HEK293T (cell line): ENCODE data around the gene EBI3.
"Not testable (repeated sequence)": the region's sequence is repeated elsewhere in the genome, so short reads cannot be mapped to it uniquely, and the experiment has no call there.

Experiments
- CTCF ChIA-PET: fragments of 350-600 bp; formaldehyde crosslinking; extraction: SDS; loops from one replicate; lab custom pipeline; 2021; ENCODE audit warnings: antibody characterized with exemption, inconsistent platforms; lab: Yijun Ruan, JAX
- POLR2A ChIA-PET: fragments of 350-600 bp; formaldehyde crosslinking; extraction: SDS; loops from one replicate; lab custom pipeline; 2020; ENCODE audit warnings: antibody characterized with exemption, inconsistent platforms; lab: Yijun Ruan, JAX
- DNase-seq: peaks from one replicate; pipeline ENCODE4 v3.0.0; 2012; ENCODE audit warnings: mixed read lengths; ENCODE audit errors: extremely low spot score
- ARNT ChIP-seq: fragments of 450-650 bp; IDR thresholded peaks from 2 replicates; pipeline ENCODE4 v1.6.1; 2017; ENCODE audit warnings: mild to moderate bottlenecking
- BHLHE40 ChIP-seq: fragments of 450-650 bp; IDR thresholded peaks from 2 replicates; pipeline ENCODE4 v1.6.1; 2016; ENCODE audit warnings: mild to moderate bottlenecking, moderate library complexity, borderline replicate concordance
- CTBP1 ChIP-seq: fragments of 450-650 bp; IDR thresholded peaks from 2 replicates; pipeline ENCODE4 v1.6.1; 2016; ENCODE audit warnings: borderline replicate concordance
- ELF4 ChIP-seq: fragments of 450-650 bp; IDR thresholded peaks from 2 replicates; pipeline ENCODE4 v1.6.1; 2017; ENCODE audit warnings: antibody characterized with exemption
- FOXA1 ChIP-seq: fragments of 450-650 bp; IDR thresholded peaks from 2 replicates; pipeline ENCODE4 v1.6.1; 2016; ENCODE audit warnings: mild to moderate bottlenecking
- FOXK2 ChIP-seq: fragments of 450-650 bp; IDR thresholded peaks from 2 replicates; pipeline ENCODE4 v1.6.1; 2016; ENCODE audit warnings: mild to moderate bottlenecking
- FOXM1 ChIP-seq: fragments of 450-650 bp; IDR thresholded peaks from 2 replicates; pipeline ENCODE4 v1.6.1; 2017; ENCODE audit warnings: mild to moderate bottlenecking, borderline replicate concordance
- HDGF ChIP-seq: fragments of 450-650 bp; IDR thresholded peaks from 2 replicates; pipeline ENCODE4 v1.6.1; 2017; ENCODE audit warnings: antibody characterized with exemption, borderline replicate concordance
- L3MBTL2 ChIP-seq: fragments of 450-650 bp; conservative IDR thresholded peaks from 2 replicates; pipeline ENCODE4 v1.6.1; 2016; ENCODE audit warnings: mild to moderate bottlenecking
- LEF1 ChIP-seq: fragments of 450-650 bp; IDR thresholded peaks from 2 replicates; pipeline ENCODE4 v1.6.1; 2017; ENCODE audit warnings: mild to moderate bottlenecking, borderline replicate concordance
- NFRKB ChIP-seq: fragments of 450-650 bp; IDR thresholded peaks from 2 replicates; pipeline ENCODE4 v1.6.1; 2016; ENCODE audit warnings: mild to moderate bottlenecking, moderate library complexity
- SP1 ChIP-seq: fragments of 450-650 bp; IDR thresholded peaks from 2 replicates; pipeline ENCODE4 v1.6.1; 2017
- SUZ12 ChIP-seq: fragments of 450-650 bp; IDR thresholded peaks from 2 replicates; pipeline ENCODE4 v1.6.1; 2016; ENCODE audit warnings: mild to moderate bottlenecking
- TARDBP ChIP-seq: fragments of 450-650 bp; IDR thresholded peaks from 2 replicates; pipeline ENCODE4 v1.6.1; 2016
- ZNF384 ChIP-seq: fragments of 450-650 bp; IDR thresholded peaks from 2 replicates; pipeline ENCODE4 v1.6.1; 2016
- TF ChIP-seq, protein P1 (sequence below): fragments of 450-650 bp; IDR thresholded peaks from 2 replicates; pipeline ENCODE4 v1.6.1; 2016

The EBI3 gene

GRCh38 chr19:4185413-4186086, 43.8 kb upstream of the EBI3 start:
- DNase-seq, result no peak
- ChIA-PET CTCF (interaction anchor here (0.7 kb wide), 1 partner anchor 73 kb away, joined by 3 read pairs; no protein-coding TSS in a partner anchor), POLR2A (no interaction called here)
- TF ChIP-seq SP1 (no peak), ARNT (no peak), TARDBP (no peak), SUZ12 (no peak), CTBP1 (no peak), ELF4 (no peak), FOXM1 (no peak), L3MBTL2 (no peak), HDGF (no peak), NFRKB (no peak), FOXA1 (no peak), BHLHE40 (no peak), LEF1 (no peak), ZNF384 (no peak), FOXK2 (no peak)
- TF ChIP-seq, protein P1, sequence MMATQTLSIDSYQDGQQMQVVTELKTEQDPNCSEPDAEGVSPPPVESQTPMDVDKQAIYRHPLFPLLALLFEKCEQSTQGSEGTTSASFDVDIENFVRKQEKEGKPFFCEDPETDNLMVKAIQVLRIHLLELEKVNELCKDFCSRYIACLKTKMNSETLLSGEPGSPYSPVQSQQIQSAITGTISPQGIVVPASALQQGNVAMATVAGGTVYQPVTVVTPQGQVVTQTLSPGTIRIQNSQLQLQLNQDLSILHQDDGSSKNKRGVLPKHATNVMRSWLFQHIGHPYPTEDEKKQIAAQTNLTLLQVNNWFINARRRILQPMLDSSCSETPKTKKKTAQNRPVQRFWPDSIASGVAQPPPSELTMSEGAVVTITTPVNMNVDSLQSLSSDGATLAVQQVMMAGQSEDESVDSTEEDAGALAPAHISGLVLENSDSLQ, result no peak

DNA sequence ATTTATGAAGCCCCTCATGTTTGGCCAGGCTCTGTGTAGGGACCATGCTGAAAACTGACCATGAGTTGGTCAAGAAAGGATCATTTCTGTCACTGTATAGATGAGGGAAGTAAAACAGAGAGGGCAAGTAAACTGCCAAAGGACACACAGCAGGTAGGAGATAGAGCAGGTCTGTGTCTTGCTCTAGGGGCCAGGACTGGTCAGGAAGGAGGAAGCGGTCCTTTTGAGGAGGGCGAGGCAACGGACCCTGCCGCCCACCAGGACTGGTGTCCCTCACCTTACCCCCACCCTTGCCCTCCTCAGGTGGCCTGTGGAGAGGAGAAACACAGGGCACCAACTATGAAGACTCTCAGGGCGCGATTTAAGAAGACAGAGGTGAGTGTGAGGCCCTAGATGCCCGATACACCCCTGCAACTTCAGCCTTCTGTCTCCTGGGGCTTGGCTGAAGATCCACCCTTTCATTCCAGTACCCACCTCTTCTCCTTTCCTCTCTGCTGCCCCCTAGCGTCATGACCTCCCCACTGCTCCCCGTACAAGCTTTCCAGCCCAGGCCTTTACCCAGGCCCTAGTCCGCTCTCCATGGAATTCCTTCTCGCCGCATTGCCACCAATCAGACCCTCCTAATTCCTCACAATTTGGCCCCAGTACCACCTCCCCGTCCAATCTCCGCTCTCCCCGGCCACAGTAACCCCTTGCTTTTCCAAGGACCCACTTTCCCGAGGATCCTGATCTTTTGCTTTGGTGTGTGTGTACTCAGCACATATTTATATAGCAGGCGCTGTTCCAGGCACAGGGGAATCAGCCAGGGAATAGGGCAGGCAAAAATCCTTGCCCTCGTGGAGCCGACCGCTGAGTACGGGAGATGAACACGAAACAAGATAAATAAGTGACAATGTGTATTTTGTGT, 43.0 kb upstream of the EBI3 start:
- POLR2A ChIA-PET, result no interaction called here
- TF ChIP-seq, protein P1, result no peak
- DNase-seq, result peak; percentile 83
- CTCF ChIA-PET, result interaction anchor here (0.7 to 0.9 kb wide), 2 partner anchors 14 to 72 kb away, joined by 3 read pairs; no protein-coding TSS in a partner anchor

DNA sequence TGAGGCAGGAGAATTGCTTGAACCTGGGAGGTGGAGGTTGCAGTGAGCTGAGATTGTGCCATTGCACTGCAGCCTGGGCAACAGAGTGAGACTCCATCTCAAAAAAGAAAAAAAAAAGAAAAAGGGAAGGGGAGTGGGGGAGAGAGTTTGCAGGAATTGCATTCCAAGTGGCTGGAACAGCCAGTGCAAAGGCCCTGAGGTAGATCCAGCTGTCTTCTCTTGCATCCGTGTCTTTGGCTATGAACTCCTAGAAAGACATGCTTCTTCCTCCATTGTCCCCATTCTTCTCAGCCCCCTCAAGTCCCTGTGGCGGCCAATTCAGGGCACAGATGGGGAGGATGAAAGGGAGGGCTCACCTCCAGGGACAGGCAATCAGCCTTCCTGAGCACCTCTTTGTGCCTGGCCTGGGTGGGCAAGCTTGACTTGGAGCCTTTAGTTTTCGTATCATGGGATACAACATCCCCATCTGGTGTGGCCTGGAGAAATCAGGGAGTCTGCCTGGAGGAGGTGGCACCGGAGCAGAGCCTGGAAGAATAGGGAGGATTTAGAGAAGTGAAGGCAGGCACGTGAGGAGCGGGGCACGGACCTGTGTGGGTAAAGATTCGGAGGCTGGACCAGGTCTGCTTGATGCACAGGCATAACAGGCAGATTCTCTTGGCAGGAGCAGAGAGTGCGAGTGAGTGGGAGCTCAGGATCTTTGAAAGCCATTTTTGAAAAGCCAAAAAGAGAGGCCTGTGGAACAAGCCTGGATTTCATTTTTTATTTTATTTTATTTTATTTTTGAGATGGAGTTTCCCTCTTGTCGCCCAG, 41.8 kb upstream of the EBI3 start:
- no peak for TF ChIP-seq BHLHE40
- no peak for DNase-seq
- POLR2A ChIA-PET, result no interaction called here
- CTCF ChIA-PET, result interaction anchor here (0.6 kb wide), 1 partner anchor 19 kb away, joined by 4 read pairs; no protein-coding TSS in a partner anchor

- ChIA-PET CTCF (interaction anchor here (1.2 kb wide), 1 partner anchor 16 kb away, joined by 4 read pairs; no protein-coding TSS in a partner anchor), POLR2A (no interaction called here)
- TF ChIP-seq SUZ12, result no peak
- TF ChIP-seq SP1, result no peak
- TF ChIP-seq TARDBP, result no peak
- no peak for TF ChIP-seq ARNT
- no peak for TF ChIP-seq FOXK2
- TF ChIP-seq LEF1, result no peak
- no peak for TF ChIP-seq FOXM1
- no peak for TF ChIP-seq L3MBTL2
- no peak for TF ChIP-seq FOXA1
- TF ChIP-seq NFRKB, result no peak
- no peak for TF ChIP-seq BHLHE40
- no peak for TF ChIP-seq ELF4
- TF ChIP-seq HDGF, result no peak
- no peak for TF ChIP-seq CTBP1
- TF ChIP-seq, protein P1, result no peak
- no peak for DNase-seq
Measured at GRCh38 chr19:4189641-4190040, 39.7 kb upstream of the EBI3 start.

GRCh38 chr19:4192537-4192936, 36.8 kb upstream of the EBI3 start:
- CTCF ChIA-PET, DNase-seq, POLR2A ChIA-PET: not testable (repeated sequence)

- POLR2A ChIA-PET, result no interaction called here
- CTCF ChIA-PET, result no interaction called here
- TF ChIP-seq ARNT (no peak), ZNF384 (no peak), L3MBTL2 (no peak), NFRKB (no peak), HDGF (no peak), FOXK2 (no peak), BHLHE40 (no peak), SP1 (no peak)
- TF ChIP-seq, protein P1, result no peak
- DNase-seq, result no peak
Measured at GRCh38 chr19:4194353-4194752, 35.0 kb upstream of the EBI3 start.
